RWPE2 (cell line): ENCODE results near the gene TXNIP.
A peak's percentile ranks its signal among the peaks of the same experiment; 100 is the strongest.

Experiments
- ATAC-seq: fragments of 200-7000 bp; cut with Tn5 transposase; 3 replicates; pipeline ENCODE4 v1.9.1; 2021; ENCODE audit warnings: low read depth
- DNase-seq: peaks from one replicate; pipeline ENCODE4 v3.0.0-alpha.2; 2020; ENCODE audit warnings: low spot score
- H3K27ac ChIP-seq: fragments of 450-650 bp; 2 replicates; pipeline ENCODE4 v1.5.1; 2017; ENCODE audit warnings: mild to moderate bottlenecking; ENCODE audit not compliant: poor library complexity, severe bottlenecking
- H3K27me3 ChIP-seq: fragments of 250-450 bp; sonication (Bioruptor Pico); 2 replicates; pipeline ENCODE4 v1.5.1; 2021; ENCODE audit warnings: mild to moderate bottlenecking, moderate library complexity; ENCODE audit not compliant: insufficient read depth, poor library complexity, severe bottlenecking
- H3K36me3 ChIP-seq: fragments of 250-450 bp; sonication (Bioruptor Pico); 2 replicates; pipeline ENCODE4 v1.5.1; 2020; ENCODE audit warnings: low read depth, mild to moderate bottlenecking, moderate library complexity
- H3K4me1 ChIP-seq: fragments of 250-450 bp; sonication (Bioruptor Pico); 2 replicates; pipeline ENCODE4 v1.5.1; 2021; ENCODE audit warnings: mild to moderate bottlenecking, moderate library complexity; ENCODE audit not compliant: insufficient read depth, poor library complexity, severe bottlenecking
- H3K4me3 ChIP-seq: fragments of 250-450 bp; sonication (Bioruptor Pico); 2 replicates; pipeline ENCODE4 v1.5.1; 2021; ENCODE audit warnings: mild to moderate bottlenecking, moderate library complexity; ENCODE audit not compliant: severe bottlenecking
- H3K9me3 ChIP-seq: fragments of 250-450 bp; sonication (Bioruptor Pico); 2 replicates; pipeline ENCODE4 v1.5.1; 2021; ENCODE audit warnings: mild to moderate bottlenecking, moderate library complexity; ENCODE audit not compliant: severe bottlenecking
- TF ChIP-seq, protein P1 (sequence below): fragments of 450-650 bp; IDR thresholded peaks from one replicate; pipeline ENCODE4 v1.5.1; 2017; ENCODE audit warnings: mild to moderate bottlenecking, moderate library complexity; ENCODE audit not compliant: poor library complexity, severe bottlenecking

Gene TXNIP

DNA sequence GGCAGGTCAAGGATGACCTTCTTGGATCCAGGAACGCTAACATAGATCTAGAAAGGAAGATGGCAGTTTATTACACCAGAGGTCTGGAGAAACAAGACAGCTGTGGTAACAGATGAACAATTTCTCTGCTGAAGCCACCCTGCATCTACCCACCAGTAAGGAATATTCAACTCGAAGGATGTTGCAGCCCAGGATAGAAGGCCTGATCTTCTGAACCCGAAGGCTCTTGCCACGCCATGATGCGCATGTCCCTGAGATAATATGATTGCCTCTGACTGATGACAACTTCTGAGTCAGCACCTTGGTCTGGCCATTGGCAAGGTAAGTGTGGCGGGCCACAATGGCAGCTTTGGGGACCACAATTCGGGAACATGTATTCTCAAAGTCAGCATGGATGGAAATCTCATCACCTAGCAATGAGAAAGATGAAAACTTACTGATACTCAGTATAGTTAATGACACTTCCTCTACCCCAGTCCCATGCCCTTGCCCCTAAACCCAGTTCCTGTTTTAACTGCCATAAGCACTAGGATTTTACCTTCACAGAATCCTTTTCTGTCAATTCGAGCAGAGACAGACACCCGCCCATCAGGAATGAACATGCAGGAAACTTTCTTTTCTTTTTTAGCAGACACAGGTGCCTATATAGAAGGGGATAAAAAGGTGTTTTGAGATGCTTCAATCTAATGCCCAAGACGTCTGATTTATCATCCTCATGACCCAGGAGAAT, 1.8 kb downstream of the TXNIP start:
- Histone ChIP-seq H3K9me3 (no peaks in the 10 kb centered on the region), H3K4me1 (peaks cover 30% of the 10 kb centered on the region), H3K4me3 (peak overlapping the region; percentile 54), H3K27ac (peak overlapping the region; percentile 91), H3K36me3 (peaks cover 43% of the 10 kb centered on the region), H3K27me3 (no peaks in the 10 kb centered on the region)
- ATAC-seq (no peak), DNase-seq (no peak)
- TF ChIP-seq, protein P1, sequence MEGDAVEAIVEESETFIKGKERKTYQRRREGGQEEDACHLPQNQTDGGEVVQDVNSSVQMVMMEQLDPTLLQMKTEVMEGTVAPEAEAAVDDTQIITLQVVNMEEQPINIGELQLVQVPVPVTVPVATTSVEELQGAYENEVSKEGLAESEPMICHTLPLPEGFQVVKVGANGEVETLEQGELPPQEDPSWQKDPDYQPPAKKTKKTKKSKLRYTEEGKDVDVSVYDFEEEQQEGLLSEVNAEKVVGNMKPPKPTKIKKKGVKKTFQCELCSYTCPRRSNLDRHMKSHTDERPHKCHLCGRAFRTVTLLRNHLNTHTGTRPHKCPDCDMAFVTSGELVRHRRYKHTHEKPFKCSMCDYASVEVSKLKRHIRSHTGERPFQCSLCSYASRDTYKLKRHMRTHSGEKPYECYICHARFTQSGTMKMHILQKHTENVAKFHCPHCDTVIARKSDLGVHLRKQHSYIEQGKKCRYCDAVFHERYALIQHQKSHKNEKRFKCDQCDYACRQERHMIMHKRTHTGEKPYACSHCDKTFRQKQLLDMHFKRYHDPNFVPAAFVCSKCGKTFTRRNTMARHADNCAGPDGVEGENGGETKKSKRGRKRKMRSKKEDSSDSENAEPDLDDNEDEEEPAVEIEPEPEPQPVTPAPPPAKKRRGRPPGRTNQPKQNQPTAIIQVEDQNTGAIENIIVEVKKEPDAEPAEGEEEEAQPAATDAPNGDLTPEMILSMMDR, result no peak

DNA sequence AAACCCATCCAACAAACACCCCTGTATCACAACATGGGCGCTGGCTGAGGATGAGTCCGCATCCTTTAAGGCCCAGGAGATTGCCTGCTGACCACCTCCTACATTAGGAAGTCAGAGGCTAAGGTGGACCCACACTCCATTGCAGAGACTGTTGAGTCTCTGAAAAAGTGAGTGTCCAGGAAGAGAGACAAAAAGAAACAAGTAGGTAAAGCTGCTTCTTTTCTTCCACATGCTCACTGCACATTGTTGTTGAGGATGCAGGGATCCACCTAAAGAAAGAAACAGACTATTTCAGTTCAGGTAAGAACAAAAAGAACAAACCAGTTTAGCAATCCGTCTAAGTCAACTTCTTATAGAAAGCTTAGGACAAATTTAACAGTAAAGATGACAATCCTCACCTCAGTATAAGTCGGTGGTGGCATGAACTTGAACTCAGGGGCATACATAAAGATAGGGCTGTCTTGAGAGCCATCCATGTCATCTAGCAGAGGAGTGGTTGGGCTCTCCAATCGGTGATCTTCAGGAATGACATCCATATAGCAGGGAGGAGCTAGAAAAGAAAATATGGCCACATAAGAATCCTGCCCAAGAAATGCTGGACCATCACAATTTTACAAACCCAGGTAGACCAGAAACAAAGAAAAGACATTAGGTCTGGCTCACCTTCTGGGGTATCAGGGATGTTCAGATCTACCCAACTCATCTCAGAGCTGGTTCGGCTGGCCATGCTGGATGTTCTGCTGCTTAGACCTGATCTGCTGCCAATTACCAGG, 2.6 kb downstream of the TXNIP start:
- peaks cover 43% of the 10 kb centered on the region for H3K36me3 ChIP-seq
- no peaks in the 10 kb centered on the region for H3K27me3 ChIP-seq
- H3K4me3 ChIP-seq, result peak overlapping the region; percentile 54
- no peaks in the 10 kb centered on the region for H3K9me3 ChIP-seq
- H3K4me1 ChIP-seq, result peaks cover 26% of the 10 kb centered on the region
- no peak for ATAC-seq
- TF ChIP-seq, protein P1, result no peak
- DNase-seq, result no peak
- peak overlapping the region; percentile 91 for H3K27ac ChIP-seq

DNA sequence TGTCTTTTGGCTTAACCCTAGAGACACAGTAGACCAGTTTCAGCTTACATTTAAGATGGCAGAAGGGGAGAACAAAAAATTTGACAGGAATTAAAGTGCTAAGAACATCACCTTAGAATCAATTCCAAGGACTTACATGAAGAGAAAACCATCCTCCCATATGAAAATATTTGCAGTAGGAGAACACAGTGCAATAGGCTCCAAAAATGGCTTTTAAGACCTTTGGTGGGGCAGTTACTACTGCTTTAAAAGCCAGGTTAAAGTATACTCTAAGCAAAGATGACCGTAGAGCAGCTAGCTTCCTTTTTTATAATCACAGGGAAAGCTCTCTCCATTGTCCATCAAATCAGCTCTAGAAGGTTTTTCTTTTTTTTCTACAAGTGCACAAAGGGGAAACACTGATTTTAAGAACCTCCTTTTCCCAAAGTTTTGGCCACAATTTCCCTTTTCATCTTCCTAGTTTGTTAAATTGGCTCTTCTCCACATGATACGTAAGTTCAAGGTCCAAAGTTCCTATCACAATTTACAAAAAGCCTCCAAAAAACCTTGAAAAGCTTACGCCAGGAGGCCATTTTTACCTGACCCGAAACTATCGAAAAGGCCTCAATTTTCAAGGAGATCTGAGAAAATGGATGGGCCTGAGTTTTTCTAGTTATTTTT, 3.3 kb downstream of the TXNIP start:
- H3K27ac ChIP-seq, result peak overlapping the region; percentile 91
- no peak for ATAC-seq
- no peaks in the 10 kb centered on the region for H3K9me3 ChIP-seq
- peaks cover 20% of the 10 kb centered on the region for H3K4me1 ChIP-seq
- H3K27me3 ChIP-seq, result no peaks in the 10 kb centered on the region
- no peak for DNase-seq
- peaks cover 43% of the 10 kb centered on the region for H3K36me3 ChIP-seq
- no peak overlapping the region for H3K4me3 ChIP-seq
- TF ChIP-seq, protein P1, result no peak

DNA sequence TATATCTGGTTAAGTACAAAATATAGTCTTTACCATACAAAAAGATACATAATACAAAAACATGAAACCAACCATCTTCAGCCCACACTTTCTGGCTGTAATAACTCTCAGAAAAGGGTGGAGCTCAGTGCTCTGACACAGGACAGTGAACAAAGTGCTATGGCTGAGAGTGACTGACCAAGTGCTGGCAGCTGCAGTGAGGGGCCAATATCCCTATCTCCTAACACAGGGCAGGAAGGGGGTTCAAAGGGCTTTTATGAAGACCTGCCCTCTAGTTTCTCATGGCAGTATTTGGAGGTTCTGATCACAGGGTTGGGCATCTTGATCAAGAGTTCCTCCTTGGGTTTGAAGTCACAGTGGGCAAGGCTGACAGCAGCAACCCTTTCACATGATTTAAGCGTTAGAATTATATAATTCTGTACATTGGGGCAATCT, 3.9 kb downstream of the TXNIP start:
- Histone ChIP-seq H3K4me1 (peaks cover 15% of the 10 kb centered on the region), H3K27me3 (no peaks in the 10 kb centered on the region), H3K4me3 (no peak overlapping the region), H3K36me3 (peaks cover 43% of the 10 kb centered on the region), H3K9me3 (no peaks in the 10 kb centered on the region), H3K27ac (peak overlapping the region; percentile 91)
- ATAC-seq (no peak), DNase-seq (no peak)
- TF ChIP-seq, protein P1, result no peak
